ENCODE data around the gene TMEM37.

TMEM37 gene

GRCh38 chr2:119461811-119462210 lies 30.2 kb downstream of the TMEM37 start:
- no peak for DNase-seq

DNA sequence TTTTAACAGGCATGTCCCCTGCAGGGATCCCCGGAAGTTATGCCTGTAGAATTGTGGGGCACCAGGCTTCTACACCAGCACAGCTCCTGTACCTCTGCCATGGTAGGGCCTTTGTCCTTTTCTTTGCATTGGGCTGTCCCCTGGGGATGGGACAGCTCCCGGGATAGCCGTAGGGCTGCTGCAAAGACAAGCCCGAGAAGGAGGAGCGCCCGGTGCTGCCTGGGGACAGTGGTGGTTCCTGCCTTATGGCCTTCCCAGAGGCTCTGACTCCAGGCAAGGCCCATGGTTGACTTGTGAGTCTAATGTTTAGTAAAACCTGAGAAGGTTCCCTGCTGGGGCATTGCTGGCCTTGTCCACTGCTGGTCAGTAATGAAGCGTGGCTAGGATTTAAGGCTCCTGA lies 30.9 kb downstream of the TMEM37 start:
- no peak for DNase-seq

DNA sequence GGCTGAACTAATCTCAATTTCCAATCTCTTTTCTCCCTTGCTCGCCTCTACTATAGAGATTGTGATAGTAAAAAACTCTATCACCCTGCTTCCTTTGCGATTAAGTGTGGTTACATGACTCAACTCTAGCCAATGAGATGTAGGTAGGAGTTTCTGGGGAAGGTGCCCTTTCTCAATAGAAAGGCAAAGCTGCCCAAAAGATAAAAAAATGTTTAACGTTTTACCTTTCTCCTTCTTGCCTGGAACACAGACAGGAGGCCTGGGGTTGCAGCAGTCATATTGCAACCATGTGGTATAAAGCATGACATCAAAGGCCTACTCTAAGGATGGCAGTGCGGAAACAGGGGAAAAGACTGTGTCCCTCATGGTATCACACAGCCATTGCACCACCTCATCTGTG lies 31.5 kb downstream of the TMEM37 start:
- no peak for DNase-seq

DNA sequence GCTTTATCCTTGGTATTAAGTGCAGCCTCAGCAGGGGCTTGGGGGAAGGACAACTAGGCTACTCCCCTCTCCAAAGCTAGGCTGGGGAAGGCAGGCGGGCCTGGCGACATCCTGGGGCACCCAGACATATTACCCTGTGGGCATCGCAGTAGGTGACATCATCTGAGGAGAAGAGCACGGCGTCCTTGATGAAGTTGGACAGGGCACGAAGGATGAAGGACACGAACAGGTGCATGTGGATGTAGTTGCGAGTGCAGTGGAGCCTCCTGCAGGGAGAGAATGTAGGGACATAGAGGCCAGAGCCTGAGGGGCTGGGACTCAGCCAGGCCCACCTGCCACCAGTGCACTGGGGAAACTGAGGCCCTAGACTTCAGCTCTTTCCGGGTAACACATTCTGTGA lies 32.3 kb downstream of the TMEM37 start:
- no peak for DNase-seq

GRCh38 chr2:119464981-119465380 lies 33.3 kb downstream of the TMEM37 start:
- no peak for DNase-seq

- no peak for DNase-seq
These were observed 34.0 kb downstream of the TMEM37 start for GRCh38 chr2:119465687-119466086.

DNA sequence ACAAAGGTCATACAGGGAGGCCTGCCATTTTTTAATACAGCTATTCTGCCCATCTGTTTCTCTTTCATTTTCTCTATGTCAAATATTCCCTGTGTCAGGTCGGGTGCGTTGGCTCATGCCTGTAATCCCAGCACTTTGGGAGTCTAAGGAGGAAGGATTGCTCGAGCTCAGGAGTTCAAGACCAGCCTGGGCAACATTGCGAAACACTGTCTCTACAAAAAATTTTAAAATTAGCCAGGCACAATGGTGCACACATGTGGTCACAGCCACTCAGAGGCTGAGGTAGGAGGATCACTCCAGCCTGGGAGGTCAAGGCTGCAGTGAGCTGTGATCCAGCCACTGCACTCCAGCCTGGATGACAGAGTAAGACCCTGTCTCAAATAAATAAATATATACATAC lies 34.7 kb downstream of the TMEM37 start:
- no peak for DNase-seq

- DNase-seq, result no peak
These were observed 36.7 kb downstream of the TMEM37 start for GRCh38 chr2:119468154-119468955.

DNA sequence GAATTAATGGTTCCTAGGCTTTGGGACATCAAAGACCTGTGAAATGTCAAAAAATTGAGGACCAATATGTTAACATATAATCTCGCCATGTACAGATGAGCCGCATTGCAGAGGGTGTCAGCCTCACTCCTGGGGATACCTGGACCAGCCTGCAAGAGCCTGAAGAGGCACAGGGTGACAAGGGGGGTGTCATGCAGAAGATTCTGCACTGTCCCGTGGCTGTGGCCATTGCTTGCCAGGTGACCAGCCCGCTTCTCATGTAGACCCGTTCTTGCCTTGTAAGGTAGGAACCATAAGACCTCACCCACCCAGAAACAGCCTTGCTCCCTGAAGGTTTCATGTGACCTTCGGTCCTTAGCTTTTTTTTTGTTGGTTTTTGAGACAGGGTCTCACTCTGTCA lies 37.5 kb downstream of the TMEM37 start:
- no peak for DNase-seq

DNA sequence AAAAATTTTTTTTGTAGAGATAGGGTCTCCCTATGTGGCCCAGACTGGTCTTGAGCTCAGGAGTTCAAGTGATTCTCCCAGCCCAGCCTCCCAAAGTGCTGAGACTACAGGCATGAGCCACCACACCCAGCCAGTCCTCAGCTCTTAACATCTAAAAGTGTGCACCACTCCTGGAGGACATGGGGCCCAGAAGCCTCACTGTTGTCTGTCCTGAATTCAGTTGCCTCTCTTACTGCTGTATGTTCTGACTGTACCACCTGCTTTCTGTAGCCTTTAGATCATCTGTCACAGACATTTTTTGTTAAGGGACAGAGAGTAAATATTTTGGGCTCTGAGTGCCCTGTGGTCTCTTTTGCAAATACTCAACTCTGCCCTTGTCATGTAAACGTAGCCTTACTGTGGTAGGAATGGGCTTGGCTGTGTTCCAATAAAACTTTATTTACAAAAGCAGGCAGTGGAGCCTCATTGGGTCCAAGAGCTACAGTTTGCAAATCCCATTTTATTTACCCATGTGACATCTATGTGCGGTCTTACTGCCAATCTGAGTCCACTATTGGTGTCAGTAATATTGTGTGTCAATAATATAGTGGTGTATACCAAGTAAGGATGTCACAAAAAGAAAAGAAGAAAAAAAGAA lies 38.1 kb downstream of the TMEM37 start:
- no peak for DNase-seq

- no peak for DNase-seq
These were observed 41.1 kb downstream of the TMEM37 start for GRCh38 chr2:119472749-119473148.

GRCh38 chr2:119473621-119474370 lies 42.1 kb downstream of the TMEM37 start:
- no peak for DNase-seq

DNA sequence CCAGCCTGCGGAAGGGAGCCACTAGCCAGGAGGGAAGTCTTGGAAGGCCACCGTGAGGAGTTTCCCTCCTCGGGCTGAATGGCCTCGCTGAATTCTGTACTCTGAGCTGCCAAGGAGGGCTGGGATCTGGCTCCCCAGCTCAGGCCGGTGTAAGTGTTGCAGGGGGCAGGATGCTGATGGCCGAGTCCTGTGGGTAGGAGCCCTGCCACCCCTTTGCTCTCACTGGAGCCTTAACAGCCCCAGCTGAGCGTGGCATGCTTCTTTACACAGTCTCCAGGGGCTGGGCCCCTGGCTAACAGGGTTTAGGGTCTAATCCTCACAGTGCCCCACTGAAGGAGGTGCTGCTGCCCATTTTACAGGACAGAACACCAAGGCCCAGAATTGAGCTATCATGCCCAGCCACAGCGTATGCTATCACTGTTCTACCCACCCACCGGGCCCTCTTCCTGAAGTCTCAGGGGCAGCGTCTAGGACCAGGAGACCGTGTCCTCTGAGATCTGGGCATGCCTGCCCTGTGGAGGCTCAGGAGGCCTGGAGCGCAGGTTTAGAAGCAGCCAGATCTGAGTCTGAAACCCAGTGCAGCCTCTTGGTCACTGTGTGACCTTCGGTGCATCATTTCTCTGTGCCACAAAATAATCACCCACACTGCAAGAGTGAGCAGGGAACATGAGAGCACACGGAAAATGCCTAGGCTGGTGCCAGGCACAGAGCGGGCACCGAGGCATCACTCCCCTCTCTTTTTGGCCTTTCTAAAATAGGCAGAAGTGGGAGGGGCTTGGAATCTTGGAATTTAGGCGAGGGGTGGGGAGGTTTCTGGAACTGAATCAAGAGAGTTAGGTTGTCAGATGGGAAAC lies 42.9 kb downstream of the TMEM37 start:
- no peak for DNase-seq

DNA sequence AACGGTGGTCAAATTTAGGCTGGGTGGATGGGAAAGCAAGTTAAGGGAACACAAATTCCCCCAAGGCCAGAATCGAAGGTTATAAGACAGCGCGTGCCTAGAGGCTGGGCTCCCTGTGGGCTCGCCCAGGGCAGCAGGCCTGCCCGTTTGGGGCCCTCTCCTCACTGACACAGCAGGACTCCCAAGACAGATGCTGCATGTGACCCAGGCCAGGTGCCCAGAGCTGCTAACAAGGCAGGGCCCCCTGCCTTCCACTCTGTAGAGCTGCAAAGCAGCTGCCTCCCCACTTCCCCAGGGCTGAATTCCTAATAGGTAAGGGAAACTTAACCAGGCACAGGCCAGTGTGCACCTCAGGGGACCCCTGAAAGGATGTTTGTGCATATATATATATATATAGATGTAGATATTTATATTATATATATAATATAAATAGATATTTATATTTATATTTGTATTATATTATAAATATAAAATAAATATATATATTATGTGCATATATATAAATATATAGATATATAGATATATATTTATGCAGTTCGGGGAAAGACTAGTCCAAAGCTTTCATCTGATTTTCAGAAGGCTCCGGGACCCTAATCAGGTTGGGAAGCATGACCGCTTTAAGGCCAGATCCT lies 43.7 kb downstream of the TMEM37 start:
- no peak for DNase-seq

DNA sequence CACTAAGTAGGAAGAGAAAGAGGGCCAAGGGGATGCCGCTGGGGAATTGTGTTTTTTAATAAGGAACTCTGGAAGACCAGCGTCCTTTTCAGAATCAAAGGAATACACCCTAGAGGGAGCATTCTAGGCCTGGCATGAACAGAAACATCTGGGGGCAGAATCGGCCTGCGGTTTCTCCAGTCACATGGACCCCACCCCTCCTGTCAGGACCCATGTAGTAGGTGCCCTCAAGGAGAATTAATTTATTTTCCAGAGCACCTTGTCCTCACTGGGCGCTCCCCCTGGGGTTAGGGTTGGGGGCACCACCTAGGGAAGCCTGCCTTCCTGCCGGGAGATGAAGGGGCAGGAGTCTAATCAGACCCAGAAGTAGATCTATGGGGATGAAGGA lies 44.2 kb downstream of the TMEM37 start:
- DNase-seq, result no peak

DNA sequence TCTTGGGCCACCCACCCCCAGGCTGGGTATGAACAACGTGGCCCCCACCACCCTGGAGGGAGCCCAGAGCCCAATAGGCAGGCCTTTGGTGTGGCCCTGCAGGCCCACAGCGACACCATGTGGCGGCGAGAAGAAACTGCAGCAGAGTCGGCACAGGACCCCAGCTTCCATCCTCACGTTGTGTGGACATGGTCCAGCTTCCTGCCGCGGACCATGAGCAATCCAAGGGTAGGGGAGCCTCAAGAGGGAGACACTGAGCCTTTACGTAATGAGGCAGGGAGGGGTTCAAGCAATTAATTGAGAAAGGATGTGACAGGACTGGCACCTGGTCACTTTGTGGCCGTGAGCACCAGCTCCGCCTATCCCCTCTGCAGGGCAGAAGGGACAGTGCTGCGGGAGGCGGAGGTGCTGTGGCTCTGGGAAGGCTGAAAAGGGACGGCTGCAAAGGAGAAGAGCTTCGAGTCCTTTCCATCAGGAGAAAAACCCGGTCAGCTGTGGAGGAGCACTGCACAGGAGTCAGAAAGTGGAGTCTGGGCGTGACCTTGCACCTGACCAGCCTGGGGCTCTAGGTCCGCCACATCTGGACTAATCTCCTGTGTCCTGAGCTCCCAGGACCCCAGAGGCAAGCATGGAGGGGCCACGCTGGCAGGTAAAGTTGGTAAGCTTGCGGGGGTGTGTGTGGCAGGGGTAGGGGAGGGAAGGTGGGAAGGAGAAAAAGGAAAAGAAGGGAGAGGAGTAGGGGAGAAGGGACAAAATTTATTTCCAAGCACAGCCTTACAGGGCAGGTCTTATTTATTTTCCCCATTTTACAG lies 44.9 kb downstream of the TMEM37 start:
- no peak for DNase-seq

GRCh38 chr2:119477113-119477505 lies 45.5 kb downstream of the TMEM37 start:
- DNase-seq, result no peak

DNA sequence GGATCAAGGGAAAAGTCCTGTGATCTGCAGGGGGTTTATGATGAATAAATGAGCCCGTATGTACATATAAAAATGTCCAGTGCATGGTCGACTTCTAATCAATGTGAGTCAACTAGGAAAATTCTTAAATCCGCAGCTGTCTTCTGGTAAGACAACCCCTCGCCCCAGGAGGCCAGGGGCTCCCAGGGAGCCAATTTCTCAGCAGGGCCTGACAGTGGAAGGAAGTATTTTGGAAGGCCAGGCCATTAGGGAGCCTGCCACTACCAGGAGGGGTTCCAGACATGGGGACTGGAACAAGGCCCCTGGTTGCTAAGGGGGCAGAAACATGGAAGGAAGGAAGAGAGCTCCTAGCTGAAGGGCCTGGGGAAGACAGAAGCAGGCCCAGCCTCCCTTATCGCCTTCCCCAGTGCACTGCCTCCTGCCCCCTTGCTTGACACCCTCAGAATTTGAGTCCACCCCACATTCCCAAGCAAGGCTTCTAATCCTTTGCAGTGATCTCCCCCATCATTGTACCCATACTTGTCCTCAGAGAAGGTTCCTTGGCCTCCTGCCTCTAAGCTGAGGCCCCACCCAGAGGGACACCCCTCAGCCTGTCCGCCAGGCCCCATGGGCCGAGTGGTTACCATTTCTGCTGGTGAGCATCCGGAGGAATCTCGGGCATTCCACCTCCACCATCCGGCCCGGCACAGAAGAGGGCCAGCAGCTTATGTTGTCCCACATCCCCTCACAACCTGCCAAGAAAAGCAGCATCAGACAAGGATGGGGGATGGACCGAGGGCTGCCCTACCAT lies 46.7 kb downstream of the TMEM37 start:
- DNase-seq, result no peak

- no peak for DNase-seq
These were observed 47.3 kb downstream of the TMEM37 start for GRCh38 chr2:119478978-119479295.

- DNase-seq, result no peak
These were observed 48.5 kb downstream of the TMEM37 start for GRCh38 chr2:119480184-119480583.

DNA sequence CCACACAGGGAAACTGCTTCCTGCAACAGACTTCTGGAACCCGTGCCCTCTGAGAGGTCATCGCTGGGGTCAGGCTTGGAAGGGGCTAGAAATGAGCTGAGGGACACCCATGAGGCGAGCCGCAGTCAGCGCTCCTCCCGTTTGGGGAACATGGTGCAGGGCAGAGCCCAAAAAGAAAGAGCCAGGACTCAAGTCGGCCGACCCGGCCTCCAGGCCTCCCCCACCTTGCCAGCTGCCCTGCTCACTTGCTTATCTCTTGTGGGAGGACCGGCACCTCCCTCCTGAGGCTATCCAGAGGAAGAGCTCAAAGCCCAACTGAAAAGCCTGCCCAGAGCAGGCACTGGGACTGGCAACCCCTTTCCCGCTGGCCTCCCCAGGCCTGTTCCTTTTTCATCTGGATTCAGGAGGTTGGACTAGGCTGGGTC lies 49.1 kb downstream of the TMEM37 start:
- DNase-seq, result no peak

All from cortex of kidney (tissue), 1 donor.